GM12892 (cell line): ENCODE data around the gene RADX.

Experiments used
- DNase-seq: peaks from one replicate; pipeline ENCODE4 v3.0.0; 2011; ENCODE audit not compliant: insufficient read length
- FAIRE-seq: peaks from 2 replicates; lab custom pipeline; 2011; peaks lifted over from hg19 to GRCh38; lab: Jason Lieb, UNC
- POLR2A ChIP-seq: IDR thresholded peaks from 2 replicates; pipeline ENCODE4 v1.6.1; 2011; ENCODE audit warnings: low read depth, low read length, control low read depth
- POLR2AphosphoS5 ChIP-seq: IDR thresholded peaks from 2 replicates; pipeline ENCODE4 v1.6.1; 2011; ENCODE audit warnings: low read depth, low read length, control low read depth
- TAF1 ChIP-seq: IDR thresholded peaks from 2 replicates; pipeline ENCODE4 v1.6.1; 2011; ENCODE audit warnings: low read depth, mild to moderate bottlenecking, control low read depth, low read length, borderline replicate concordance

RADX gene

GRCh38 chrX:106728337-106728736 is 116.6 kb downstream of the RADX start:
- TF ChIP-seq POLR2A: no peak
- TF ChIP-seq POLR2AphosphoS5: no peak
- no peak for TF ChIP-seq TAF1
- DNase-seq: no peak
- FAIRE-seq: no peak
